Esophagus muscularis mucosa (tissue), 2 donors: ENCODE data around the gene KCNQ1.

Experiments
- POLR2A ChIP-seq: fragments of 450-650 bp; IDR thresholded peaks from one replicate; pipeline ENCODE4 v1.6.1; 2017; ENCODE audit warnings: antibody characterized with exemption, moderate library complexity, mild to moderate bottlenecking, low read depth
- POLR2AphosphoS5 ChIP-seq, 2 donors: sonication (generic); formaldehyde crosslinking; IDR thresholded peaks; one replicate each; pipeline ENCODE4 v1.6.1; 2017; ENCODE audit warnings: antibody characterized with exemption in 2 of 2

- TF ChIP-seq POLR2A (no peak), POLR2AphosphoS5 (IDR thresholded peaks at IDR 0.05) (no peak)
These were observed 216.6 kb downstream of the KCNQ1 start for GRCh38 chr11:2661173-2662023.
